Lung (tissue), 12 donors: ENCODE results near the gene FAM222A. TPM values are rescaled to one million over a fixed set of nuclear protein-coding genes. Genes with fewer than 3 reads are reported as not detected.

Source experiments
- ATAC-seq: fragments of 200-7000 bp; cut with Tn5 transposase; one replicate; pipeline ENCODE4 v1.9.1; 2020; ENCODE audit warnings: moderate number of reproducible peaks; ENCODE audit not compliant: insufficient read depth, low FRiP score
- DNase-seq, 3 donors: peaks; one replicate each; pipeline ENCODE4 v3.0.0-alpha.2; 2013 to 2017
- H3K27ac ChIP-seq, 2 donors: one replicate each; pipeline ENCODE4 v1.5.1; 2013; ENCODE audit warnings: mild to moderate bottlenecking in 2 of 2, moderate library complexity in 2 of 2, control low read depth in 1 of 2, inconsistent platforms in 1 of 2, low read depth in 1 of 2, low read length in 1 of 2
- H3K27me3 ChIP-seq, 3 donors: one replicate each; pipeline ENCODE4 v1.5.1; 2013; ENCODE audit warnings: low read length in 2 of 3; ENCODE audit not compliant: control insufficient read depth in 3 of 3, insufficient read depth in 3 of 3
- H3K36me3 ChIP-seq, 4 donors: one replicate each; pipeline ENCODE4 v1.5.1; 2013; ENCODE audit warnings: low read length in 4 of 4, mild to moderate bottlenecking in 1 of 4, moderate library complexity in 1 of 4; ENCODE audit not compliant: control insufficient read depth in 4 of 4, insufficient read depth in 4 of 4
- H3K4me1 ChIP-seq, 5 donors: one replicate each; pipeline ENCODE4 v1.5.1; 2013; ENCODE audit warnings: low read length in 5 of 5, mild to moderate bottlenecking in 2 of 5, moderate library complexity in 1 of 5; ENCODE audit not compliant: control insufficient read depth in 5 of 5, insufficient read depth in 5 of 5
- H3K4me3 ChIP-seq: one replicate; pipeline ENCODE4 v1.5.1; 2013; ENCODE audit warnings: mild to moderate bottlenecking, control low read depth, moderate library complexity
- H3K9ac ChIP-seq, 2 donors: one replicate each; pipeline ENCODE4 v1.5.1; 2013; ENCODE audit warnings: low read length in 2 of 2, control low read depth in 1 of 2; ENCODE audit not compliant: insufficient read depth in 1 of 2
- H3K9me3 ChIP-seq, 4 donors: one replicate each; pipeline ENCODE4 v1.5.1; 2013; ENCODE audit warnings: low read length in 3 of 4, mild to moderate bottlenecking in 1 of 4, moderate library complexity in 1 of 4; ENCODE audit not compliant: control insufficient read depth in 4 of 4, insufficient read depth in 3 of 4
- WGBS, 2 donors: extraction: QIAGEN DNeasy Blood & Tissue Kit; methylation state at CpG; one replicate each; pipeline ENCODE4 v1.1.7; 2013; 5-methylcytosine and 5-hydroxymethylcytosine counted together
- polyA plus RNA-seq, 2 donors: library from polyadenylated mRNA; stranded (reverse); fragments of 200-250 nt; gene quantifications; one replicate each; pipeline ENCODE4 v1.2.1, GENCODE V29; 2013
- total RNA-seq, 2 donors: library from RNA; depleted of rRNA in 1 of 2; stranded (reverse); fragments of >200 nt in 1 of 2; gene quantifications; one replicate each; pipeline ENCODE4 v1.2.1, GENCODE V29; 2014 to 2021
- TF ChIP-seq, protein P1 (sequence below): IDR thresholded peaks from 2 replicates; pipeline ENCODE4 v1.5.1; 2012; ENCODE audit warnings: mild to moderate bottlenecking; ENCODE audit errors: control extremely low read depth, extremely low read depth
- donor health status: control.
- donor health status: control.
- donor health status: Bipolar disorder and iron deficiency.
- donor health status: healthy.
- donor health status: DM: yes; HTN: yes; CAD: no.

The FAM222A gene
- total and polyA plus RNA-seq, 4 donors: 0.28 to 2.6 (median 1.1) TPM

DNA sequence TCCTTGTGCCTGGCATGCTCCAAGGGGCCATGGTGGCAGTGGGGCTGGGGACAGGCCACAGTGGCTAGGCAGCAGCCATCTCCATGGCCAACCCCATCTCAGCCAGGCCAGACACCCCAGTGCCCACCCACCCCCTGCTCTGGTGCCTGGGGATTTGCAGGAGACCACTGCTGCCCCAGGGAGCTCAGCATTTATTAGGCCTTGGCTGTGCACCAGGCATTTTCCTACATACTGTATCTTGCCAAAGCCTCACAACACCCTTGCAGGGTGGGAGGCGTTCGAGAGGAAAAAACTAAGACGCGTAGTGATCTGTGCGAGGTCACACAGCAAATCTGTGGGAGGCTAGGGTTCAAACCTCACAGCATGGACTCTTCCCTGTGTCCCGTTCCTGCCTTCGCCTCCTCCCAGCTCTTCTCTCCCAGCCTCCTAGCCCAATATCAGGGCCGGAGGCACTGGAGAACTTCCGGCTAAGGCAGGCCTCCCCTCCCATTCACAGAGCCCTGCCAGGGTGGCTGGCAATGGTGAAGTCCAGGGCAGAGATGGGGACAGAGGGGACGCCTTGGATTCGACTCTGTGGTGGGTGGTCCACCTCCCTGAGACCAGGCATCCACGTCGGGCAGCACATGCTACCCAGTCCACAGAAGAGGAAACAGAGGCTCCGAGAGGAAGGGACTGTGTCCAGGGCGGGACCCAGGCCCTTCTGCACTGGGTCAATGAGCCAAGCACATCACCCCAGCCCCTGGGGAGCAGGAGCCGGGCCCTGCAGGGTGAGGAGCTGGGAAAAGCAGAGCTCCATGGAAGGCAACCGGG is 57.4 kb downstream of the FAM222A start:
- TF ChIP-seq, protein P1, sequence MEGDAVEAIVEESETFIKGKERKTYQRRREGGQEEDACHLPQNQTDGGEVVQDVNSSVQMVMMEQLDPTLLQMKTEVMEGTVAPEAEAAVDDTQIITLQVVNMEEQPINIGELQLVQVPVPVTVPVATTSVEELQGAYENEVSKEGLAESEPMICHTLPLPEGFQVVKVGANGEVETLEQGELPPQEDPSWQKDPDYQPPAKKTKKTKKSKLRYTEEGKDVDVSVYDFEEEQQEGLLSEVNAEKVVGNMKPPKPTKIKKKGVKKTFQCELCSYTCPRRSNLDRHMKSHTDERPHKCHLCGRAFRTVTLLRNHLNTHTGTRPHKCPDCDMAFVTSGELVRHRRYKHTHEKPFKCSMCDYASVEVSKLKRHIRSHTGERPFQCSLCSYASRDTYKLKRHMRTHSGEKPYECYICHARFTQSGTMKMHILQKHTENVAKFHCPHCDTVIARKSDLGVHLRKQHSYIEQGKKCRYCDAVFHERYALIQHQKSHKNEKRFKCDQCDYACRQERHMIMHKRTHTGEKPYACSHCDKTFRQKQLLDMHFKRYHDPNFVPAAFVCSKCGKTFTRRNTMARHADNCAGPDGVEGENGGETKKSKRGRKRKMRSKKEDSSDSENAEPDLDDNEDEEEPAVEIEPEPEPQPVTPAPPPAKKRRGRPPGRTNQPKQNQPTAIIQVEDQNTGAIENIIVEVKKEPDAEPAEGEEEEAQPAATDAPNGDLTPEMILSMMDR: no peak
- H3K27me3 ChIP-seq: no peaks in the 10 kb centered on the region
- H3K36me3 ChIP-seq: peaks cover 0 to 3% (median 0%) of the 10 kb centered on the region in 4 donors
- DNase-seq (peak; percentile 53 to 70 (median 60)), ATAC-seq (no peak)
- no peak overlapping the region for H3K4me3 ChIP-seq
- H3K9me3 ChIP-seq: no peaks in the 10 kb centered on the region
- peaks cover 0 to 13% (median 5%) of the 10 kb centered on the region in 5 donors for H3K4me1 ChIP-seq
- 89 to 91% methylated on average over 17 of the region's 17 CpGs for WGBS, 2 donors
- H3K9ac ChIP-seq: no peak overlapping the region
- no peak overlapping the region for H3K27ac ChIP-seq

DNA sequence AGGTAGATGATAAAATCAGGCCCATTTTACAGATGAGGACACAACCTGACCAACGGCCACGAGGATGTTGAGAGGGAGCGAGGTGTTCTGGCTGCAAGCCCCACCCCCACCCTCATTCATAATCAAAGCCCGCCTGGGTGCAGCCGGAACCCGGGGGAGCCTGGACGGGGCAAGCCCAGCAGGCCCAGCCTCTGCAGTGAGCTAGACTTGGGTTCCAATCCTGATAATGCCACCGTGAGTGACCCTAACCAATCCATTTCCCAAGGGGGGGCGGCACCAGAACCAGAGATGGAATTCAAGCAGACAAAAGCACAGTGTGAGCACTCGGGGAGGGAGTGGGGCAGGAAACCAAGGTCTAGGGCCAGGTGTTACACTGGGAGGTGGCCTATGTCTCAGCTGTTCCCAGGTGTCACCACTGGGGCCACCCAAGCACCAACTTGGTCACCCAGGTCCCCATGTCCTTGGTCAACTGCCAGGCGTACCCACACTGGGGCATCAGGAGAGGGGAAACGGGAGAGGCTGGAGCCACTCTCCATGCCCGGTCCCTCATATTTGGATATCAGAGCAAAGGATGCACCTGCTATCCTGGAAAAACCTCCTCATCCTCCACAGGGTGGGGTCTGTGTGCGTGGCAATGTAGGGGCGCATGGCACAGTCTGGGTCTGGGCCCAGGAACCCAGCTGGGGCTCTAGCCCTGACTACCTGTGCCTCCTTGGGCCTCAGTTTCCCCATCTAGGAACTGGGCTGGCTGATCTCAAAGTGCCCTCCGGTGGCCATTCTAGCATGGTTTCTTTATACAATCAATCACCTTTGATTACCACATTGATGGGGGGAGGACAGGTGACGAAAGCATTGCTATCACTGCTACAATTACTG is 58.4 kb downstream of the FAM222A start:
- no peak overlapping the region for H3K4me3 ChIP-seq
- TF ChIP-seq, protein P1: no peak
- H3K27me3 ChIP-seq: no peaks in the 10 kb centered on the region
- peaks cover 0 to 13% (median 5%) of the 10 kb centered on the region in 5 donors for H3K4me1 ChIP-seq
- no peak overlapping the region for H3K27ac ChIP-seq
- ATAC-seq: no peak
- DNase-seq: no peak
- H3K9me3 ChIP-seq: no peaks in the 10 kb centered on the region
- no peak overlapping the region for H3K9ac ChIP-seq
- H3K36me3 ChIP-seq: peaks cover 0 to 3% (median 0%) of the 10 kb centered on the region in 4 donors
- 90 to 91% methylated on average over 17 of the region's 17 CpGs for WGBS, 2 donors

DNA sequence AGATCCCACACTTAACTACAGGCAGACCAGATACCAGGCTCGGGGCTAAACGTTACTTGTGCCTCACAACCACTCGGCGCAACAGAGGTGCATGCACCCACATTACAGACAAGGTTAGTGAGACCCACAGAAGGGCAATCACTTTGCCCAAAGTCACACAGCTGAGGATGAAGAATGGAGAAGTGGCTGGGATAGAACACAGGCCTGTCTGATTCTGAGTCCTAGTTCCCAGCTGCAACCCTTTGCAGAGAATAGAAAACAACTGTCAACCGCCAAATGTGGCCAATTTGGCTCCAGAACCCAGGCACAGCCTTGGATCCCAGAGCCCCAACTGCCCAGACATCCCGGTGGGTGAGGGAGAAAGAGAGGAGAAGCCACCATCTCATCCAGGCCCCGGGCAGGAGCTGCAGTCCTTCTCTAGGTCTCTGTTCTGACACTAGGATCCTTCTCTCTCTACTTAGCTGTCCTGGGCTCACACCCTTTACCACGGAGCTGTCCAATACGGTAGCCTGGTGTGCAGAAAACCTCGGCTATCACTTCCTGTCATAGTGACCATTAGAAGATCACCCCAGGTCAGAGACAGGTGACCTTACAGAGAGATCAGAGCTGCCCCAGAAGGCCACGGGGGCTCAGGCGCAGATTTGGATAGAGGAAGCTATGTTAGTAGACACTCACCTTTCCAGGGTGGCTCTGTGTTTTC is 59.1 kb downstream of the FAM222A start:
- Histone ChIP-seq H3K4me1 (peaks cover 0 to 13% (median 5%) of the 10 kb centered on the region in 5 donors), H3K27me3 (no peaks in the 10 kb centered on the region), H3K9ac (no peak overlapping the region), H3K9me3 (no peaks in the 10 kb centered on the region), H3K36me3 (peaks cover 0 to 3% (median 0%) of the 10 kb centered on the region in 4 donors), H3K4me3 (no peak overlapping the region), H3K27ac (no peak overlapping the region)
- ATAC-seq (no peak), DNase-seq (peak in 2 of 3 donors; percentile 35 to 55)
- TF ChIP-seq, protein P1: no peak
- 59 to 60% methylated on average over 12 of the region's 12 CpGs for WGBS, 2 donors
